Ovary (tissue), 3 donors: ENCODE results near the gene NCEH1.

ENCODE experiments used
- POLR2A ChIP-seq: fragments of 450-650 bp; IDR thresholded peaks from one replicate; pipeline ENCODE4 v1.6.1; 2017; ENCODE audit warnings: antibody characterized with exemption, mild to moderate bottlenecking, moderate library complexity
- TF ChIP-seq, protein P1 (sequence below), 3 donors: fragments of 450-650 bp in 2 of 3; fragments of 200-600 bp in 1 of 3; IDR thresholded peaks; one replicate each; pipeline versions ENCODE4 v1.5.1 to v1.8.0; 2016 to 2022; ENCODE audit warnings: antibody characterized with exemption in 3 of 3, mild to moderate bottlenecking in 1 of 3
- donor health status: DM: no; HTN: no; CAD: no.

DNA sequence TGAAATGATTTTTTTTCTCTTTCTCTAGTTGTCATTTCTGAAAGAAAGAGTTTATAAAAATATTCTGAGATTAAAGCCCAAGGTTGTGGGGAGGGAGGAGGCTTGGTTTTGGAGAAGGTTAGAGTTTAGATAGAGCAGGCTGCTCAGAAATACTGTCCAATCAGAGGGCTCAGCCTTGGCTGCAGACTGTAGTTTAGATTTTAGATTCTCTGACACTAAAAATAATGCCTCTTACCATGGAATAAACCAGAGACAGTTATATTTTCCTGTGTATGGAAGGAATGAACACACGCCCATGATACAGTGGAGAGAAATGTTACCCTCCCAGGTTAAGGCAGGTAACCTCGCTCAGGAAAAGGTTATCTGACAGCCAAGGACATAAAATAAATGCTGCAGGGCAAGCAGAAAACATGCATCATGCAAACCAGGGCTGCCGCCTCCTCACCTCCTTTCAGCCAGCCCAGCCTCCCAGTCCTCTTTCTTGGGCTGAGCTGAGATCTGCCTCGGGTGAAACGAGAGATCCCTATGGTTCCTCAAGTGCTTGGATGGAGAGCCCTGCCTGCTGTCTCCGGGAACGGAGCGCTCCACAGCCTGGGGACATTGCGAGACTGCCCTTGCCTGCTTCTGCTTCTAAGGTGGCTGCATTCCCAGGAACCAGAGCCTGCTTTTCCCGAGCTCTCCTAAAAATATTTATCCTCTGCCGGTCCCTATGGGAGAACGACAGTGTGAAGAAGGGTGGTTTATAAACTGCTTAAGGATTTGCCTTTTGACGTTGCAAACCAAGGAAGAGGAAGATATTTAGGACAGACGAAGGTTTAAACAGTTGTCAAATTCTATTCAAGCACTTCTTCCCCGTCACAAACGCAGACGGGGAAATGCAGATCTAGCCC, 848 bp downstream of the NCEH1 start:
- TF ChIP-seq, protein P1, sequence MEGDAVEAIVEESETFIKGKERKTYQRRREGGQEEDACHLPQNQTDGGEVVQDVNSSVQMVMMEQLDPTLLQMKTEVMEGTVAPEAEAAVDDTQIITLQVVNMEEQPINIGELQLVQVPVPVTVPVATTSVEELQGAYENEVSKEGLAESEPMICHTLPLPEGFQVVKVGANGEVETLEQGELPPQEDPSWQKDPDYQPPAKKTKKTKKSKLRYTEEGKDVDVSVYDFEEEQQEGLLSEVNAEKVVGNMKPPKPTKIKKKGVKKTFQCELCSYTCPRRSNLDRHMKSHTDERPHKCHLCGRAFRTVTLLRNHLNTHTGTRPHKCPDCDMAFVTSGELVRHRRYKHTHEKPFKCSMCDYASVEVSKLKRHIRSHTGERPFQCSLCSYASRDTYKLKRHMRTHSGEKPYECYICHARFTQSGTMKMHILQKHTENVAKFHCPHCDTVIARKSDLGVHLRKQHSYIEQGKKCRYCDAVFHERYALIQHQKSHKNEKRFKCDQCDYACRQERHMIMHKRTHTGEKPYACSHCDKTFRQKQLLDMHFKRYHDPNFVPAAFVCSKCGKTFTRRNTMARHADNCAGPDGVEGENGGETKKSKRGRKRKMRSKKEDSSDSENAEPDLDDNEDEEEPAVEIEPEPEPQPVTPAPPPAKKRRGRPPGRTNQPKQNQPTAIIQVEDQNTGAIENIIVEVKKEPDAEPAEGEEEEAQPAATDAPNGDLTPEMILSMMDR (IDR thresholded peaks at IDR 0.05): no peak
- TF ChIP-seq POLR2A: no peak
